SKM-1 (cell line): ENCODE data around the gene PTPRD.
"Not testable (repeated sequence)": the region's sequence is repeated elsewhere in the genome, so short reads cannot be mapped to it uniquely, and the experiment has no call there.

ENCODE experiments used
- DNase-seq: peaks from one replicate; lab custom pipeline; 2025; ENCODE audit not compliant: unreplicated experiment; lab: John Stamatoyannopoulos, UW

Gene PTPRD

DNA sequence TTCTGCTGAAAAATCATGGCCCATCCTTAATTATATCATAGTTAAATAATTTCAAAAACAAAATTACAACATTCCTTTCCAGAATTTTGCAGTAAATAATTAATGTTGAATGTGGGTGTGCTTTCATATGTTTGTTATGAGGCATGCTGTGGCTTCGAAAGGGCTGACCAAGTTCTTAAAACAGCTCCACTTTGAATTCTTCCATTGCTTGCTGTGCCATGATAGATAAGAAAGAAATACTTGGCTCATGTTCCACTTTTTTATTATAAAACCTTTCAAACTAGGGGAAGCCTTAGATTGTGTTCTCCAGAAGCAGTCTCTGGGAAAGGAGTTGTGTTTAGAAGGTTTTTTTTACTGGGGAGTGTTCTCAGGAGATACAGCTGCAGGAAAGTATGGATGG, 1534.5 kb downstream of the PTPRD start:
- no peak for DNase-seq

DNA sequence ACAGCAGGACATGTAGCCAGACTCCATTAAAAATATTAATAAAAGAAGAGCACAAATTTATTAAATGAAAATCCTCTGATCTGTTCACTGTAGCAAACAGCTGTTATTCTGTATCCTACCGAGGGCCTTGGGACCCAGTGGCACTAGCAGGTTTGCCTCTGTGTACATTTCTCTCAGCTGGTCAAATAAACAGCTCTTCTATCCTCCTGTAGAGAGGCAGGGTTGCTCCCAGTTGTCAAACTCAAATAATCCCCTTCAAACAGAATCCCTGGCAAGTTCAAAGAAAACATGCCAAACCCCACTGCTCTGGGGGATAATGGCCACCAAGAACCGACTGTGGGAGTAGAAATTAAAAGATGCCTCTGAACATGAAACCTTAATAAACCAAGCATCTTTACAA, 1551.2 kb downstream of the PTPRD start:
- no peak for DNase-seq

GRCh38 chr9:9054354-9054992, 1558.3 kb downstream of the PTPRD start:
- DNase-seq = no peak

DNA sequence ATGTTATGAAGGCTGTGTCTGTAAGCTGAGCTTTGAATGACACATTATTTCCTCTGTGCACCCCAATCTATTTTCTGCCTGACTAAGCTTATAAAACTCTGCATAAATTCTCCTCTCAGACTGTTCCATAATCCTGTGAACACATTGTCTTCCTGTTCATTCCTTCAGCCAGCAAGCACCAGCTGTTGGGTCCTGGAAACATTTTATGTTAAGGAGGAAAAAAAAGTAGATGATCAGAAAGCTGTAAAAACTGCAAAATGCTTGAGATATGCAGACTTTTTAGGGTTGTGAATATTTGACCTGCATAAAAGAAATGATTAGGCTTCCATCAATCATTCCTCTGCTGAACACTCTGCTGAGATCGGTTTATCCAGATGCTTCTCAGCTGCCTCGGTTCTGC, 1567.2 kb downstream of the PTPRD start:
- no peak for DNase-seq

DNA sequence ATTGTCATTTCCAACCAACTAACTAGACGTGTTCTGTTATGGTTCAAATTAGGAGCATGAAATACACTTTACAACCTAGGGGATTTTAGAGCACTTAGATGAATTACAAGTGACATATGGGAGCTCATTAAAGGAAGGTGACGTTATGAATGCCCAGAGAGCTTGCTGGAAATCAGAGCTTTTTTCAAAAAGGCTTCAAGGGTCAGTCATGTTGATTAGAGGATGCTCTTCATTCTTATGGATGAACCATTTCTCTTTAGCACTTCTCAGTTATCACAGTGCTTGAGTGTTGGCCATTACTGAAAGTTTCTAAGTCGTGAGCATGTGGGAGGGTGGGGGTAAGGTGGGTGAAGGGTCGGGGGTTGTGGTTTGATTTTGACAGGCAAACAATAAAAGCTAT, 1567.7 kb downstream of the PTPRD start:
- no peak for DNase-seq

DNA sequence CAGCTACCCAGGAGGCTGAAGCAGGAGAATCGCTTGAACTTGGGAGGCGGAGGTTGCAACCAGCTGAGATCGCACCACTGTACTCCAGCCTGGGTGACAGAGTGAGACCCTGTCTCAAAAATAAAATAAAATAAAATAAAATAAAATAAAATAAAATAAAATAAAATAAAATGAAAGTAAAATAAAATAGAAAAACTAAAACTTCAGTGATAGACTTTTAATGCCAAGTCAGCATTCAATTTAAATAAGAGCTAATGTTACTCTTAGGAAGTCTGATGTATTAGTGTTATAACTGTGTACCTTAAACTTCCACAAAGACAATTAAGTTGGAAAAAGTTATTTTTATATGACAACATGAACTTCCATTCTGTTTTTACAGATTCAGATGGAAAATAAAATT, 1569.0 kb downstream of the PTPRD start:
- not testable (repeated sequence) for DNase-seq

DNA sequence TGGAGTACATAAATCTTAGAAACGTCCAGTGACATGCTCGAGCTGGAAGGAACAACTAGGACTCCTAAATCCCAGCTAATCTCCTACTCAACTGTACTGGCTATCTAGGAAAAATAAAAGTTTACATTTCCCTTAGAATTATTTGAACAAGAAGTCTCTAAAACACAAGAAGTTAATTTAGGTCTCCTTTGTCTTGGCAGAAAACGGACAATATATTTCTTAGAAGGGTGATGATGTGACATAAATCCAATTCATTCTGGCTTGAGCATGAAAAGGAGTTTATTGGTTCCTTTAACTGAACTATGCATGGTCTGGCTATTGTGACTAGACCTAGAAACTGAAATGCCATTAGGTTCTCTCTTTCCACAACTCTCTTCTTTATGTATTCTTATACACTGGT, 1571.0 kb downstream of the PTPRD start:
- no peak for DNase-seq

- no peak for DNase-seq
Observed at GRCh38 chr9:9033022-9033421, 1579.8 kb downstream of the PTPRD start.

- DNase-seq = no peak
Observed at GRCh38 chr9:9016597-9016996, 1596.2 kb downstream of the PTPRD start.

DNA sequence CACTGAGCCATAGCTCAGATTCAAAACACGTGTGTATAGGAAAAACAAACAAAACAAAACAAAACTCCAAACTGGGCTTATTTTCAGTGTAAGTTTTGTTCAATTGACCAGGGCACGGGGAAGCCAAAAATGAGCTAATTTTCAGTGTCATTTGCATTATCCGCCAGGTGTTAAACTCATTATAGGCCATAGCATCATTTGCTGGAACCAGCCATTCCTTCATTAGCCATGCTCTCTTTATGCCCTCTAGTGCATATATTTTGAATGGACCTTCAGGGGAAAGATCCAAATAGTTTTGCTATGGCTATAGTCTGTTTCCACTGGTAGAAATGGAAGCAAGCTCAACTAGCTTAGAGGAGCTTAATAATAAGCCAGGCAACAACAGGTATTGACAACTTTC, 1608.0 kb downstream of the PTPRD start:
- DNase-seq = no peak

DNA sequence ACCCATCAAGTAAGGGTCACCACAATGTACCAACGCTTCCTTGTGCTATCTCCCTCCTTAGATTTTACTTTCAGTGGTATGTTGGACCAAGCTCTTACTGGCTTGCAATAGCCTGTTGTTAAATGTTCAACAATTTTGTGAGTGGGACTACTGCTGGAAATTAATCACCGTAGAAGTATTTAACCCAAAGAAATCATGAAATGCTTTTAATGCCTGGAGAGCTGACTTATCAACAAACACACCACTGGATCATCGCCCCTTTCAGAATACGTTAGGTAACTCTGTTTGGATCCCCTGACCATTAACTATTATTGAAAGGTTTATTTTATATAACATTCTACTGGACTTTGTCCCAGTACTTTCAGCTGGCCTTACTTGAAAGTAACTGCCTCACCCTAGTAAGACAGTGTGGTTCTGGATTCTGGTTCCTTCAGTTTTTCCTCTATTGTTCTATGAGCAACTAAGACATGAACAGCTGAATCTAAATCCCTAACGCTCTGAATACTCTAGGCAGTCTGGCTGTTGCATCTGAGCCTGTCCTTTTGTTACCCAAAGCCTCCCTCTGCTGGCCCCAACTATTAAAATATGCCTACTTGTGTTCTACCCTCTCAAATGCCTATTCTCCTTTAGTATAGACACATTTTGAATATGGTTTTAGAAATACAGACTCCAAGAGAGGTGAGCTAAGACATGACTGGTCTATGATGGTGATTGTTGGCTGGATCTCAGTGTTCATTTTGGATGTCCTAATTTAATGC, 1609.8 kb downstream of the PTPRD start:
- DNase-seq = no peak

DNA sequence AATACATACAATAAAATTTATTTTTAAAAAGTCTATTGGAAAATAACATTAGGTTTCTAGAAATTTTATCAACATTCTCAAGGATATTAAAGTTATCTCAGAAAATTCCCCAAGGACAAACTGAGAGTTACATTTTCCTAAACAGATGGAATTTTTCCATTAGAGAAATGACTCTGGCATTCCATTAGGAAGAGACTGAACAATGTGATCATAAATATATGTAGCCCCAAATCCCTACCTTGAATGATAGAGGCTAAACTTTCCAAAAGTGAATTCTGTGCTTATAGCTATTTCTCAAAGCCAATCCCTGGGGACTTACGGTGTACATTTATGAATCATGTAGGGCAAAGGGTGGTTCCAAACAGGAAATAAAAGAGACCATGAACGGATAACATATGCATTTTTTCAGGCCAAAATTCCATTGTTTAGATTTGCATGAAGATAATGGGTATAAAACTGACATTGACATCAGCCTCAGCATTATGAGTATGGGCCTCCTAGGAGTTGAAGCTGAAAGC, 1632.2 kb downstream of the PTPRD start:
- DNase-seq = no peak

- DNase-seq = no peak
Observed at GRCh38 chr9:8978334-8978733, 1634.5 kb downstream of the PTPRD start.

DNA sequence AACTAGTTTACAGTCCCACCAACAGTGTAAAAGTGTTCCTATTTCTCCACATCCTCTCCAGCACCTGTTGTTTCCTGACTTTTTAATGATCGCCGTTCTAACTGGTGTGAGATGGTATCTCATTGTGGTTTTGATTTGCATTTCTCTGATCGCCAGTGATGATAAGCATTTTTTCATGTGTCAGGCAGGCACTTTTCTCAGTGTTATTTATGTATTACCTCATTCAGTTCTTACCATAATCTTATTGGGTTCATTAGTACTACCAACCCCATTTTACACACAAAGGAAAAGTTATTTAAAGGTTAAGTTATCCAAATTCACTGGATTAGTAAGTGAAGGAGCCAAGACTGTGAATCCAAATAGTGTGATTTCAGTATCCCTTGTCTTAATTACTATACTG, 1644.5 kb downstream of the PTPRD start:
- DNase-seq = not testable (repeated sequence)

DNA sequence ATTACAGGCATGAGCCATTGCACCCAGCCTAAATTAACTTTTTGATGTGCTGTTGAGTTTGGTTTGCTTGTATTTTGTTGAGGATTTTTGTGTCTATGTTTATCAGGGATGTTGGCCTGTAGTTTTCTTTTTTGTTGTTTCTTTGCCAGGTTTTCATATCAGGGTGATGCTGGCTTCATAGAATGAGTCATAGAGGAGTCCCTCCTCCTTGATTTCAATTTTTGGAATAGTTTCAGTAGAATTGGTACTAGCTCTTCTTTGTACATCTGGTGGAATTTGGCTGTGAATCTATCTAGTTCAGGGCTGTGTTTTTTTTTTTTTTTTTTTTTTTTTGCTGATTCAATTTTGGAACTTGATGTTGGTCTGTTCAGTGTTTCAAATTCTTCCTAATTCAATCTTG, 1648.9 kb downstream of the PTPRD start:
- no peak for DNase-seq

DNA sequence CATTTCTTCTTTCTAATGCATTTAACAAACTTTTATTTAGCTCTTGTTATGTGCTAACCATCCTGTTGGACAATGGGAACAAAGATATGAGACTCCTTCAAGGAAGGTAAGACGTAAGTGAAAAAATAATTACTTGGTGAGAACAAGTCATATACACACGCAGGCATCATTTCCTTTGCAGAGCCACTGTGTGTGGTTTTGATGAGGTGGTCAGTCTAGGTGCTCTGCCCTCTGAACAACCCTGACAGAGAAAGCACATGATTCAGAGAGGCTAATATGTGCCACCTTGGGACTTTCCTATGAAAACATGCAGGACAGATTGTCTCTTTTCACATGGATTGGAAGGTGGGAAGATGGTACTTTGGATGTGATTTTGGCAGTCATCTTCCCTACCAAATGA, 1650.7 kb downstream of the PTPRD start:
- DNase-seq = no peak

GRCh38 chr9:8961186-8961851, 1651.5 kb downstream of the PTPRD start:
- no peak for DNase-seq

DNA sequence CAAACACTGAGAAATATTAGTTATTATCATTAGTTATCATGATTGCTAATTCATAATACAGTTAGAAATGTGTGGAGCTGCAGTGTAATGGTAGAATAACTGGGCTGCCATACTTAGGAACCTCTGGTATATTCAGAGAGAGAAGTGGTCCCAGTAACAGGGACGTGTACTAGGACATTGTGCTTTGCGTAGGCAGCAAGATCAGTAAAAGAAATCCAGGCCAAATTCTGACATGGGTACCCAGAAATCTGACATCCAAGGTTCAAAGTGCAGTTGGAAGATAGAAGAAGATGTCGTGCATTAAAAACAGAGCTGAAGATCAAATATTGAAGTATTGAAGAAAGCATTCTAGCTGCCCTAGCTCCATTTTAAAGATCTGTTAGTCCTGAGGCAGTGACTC, 1652.5 kb downstream of the PTPRD start:
- no peak for DNase-seq

- no peak for DNase-seq
Observed at GRCh38 chr9:8958358-8958757, 1654.4 kb downstream of the PTPRD start.

GRCh38 chr9:8955315-8955714, 1657.5 kb downstream of the PTPRD start:
- no peak for DNase-seq

- DNase-seq = no peak
Observed at GRCh38 chr9:8946461-8946860, 1666.3 kb downstream of the PTPRD start.

- DNase-seq = no peak
Observed at GRCh38 chr9:8943392-8943791, 1669.4 kb downstream of the PTPRD start.
